Upper lobe of left lung (tissue), 6 donors: ENCODE results near the gene ARMS2. TPM values are rescaled to one million over a fixed set of nuclear protein-coding genes. Genes with fewer than 3 reads are reported as not detected.

Experiments used
- ATAC-seq, 2 donors: fragments of 200-7000 bp; cut with Tn5 transposase; one replicate each; pipeline ENCODE4 v1.9.1; 2022; ENCODE audit warnings: mild to moderate bottlenecking in 2 of 2, moderate library complexity in 2 of 2; ENCODE audit not compliant: low FRiP score in 2 of 2
- DNase-seq, 2 donors: peaks; one replicate each; pipeline ENCODE4 v3.0.0-alpha.2; 2019 to 2020
- H3K27ac ChIP-seq, 4 donors: fragments of 200-600 bp; sonication (generic); one replicate each; pipeline ENCODE4 v1.5.1; 2016 to 2019
- H3K27me3 ChIP-seq, 4 donors: fragments of 200-600 bp; sonication (generic); one replicate each; pipeline ENCODE4 v1.5.1; 2017 to 2019
- H3K36me3 ChIP-seq, 4 donors: fragments of 200-600 bp; sonication (generic); one replicate each; pipeline ENCODE4 v1.5.1; 2016 to 2019
- H3K4me1 ChIP-seq, 4 donors: fragments of 200-600 bp; sonication (generic); one replicate each; pipeline ENCODE4 v1.5.1; 2018 to 2019
- H3K4me3 ChIP-seq, 4 donors: fragments of 200-600 bp; sonication (generic); one replicate each; pipeline ENCODE4 v1.5.1; 2017 to 2019; ENCODE audit warnings: mild to moderate bottlenecking in 2 of 4, moderate library complexity in 1 of 4
- H3K9me3 ChIP-seq, 4 donors: fragments of 200-600 bp; sonication (generic); one replicate each; pipeline ENCODE4 v1.5.1; 2018 to 2019
- EP300 ChIP-seq, 4 donors: sonication (generic); formaldehyde crosslinking; IDR thresholded peaks; one replicate each; pipeline ENCODE4 v1.5.1; 2017; ENCODE audit warnings: antibody characterized with exemption in 4 of 4, control low read depth in 2 of 4
- POLR2A ChIP-seq, 4 donors: fragments of 450-650 bp; IDR thresholded peaks; one replicate each; pipeline ENCODE4 v1.5.1; 2016 to 2017; ENCODE audit warnings: antibody characterized with exemption in 4 of 4, mild to moderate bottlenecking in 2 of 4
- POLR2AphosphoS5 ChIP-seq, 2 donors: sonication (generic); formaldehyde crosslinking; IDR thresholded peaks; one replicate each; pipeline ENCODE4 v1.5.1; 2017; ENCODE audit warnings: antibody characterized with exemption in 2 of 2
- WGBS, 2 donors: methylation state at CpG; one replicate each; pipeline ENCODE4 v1.1.5; 2017 to 2018; 5-methylcytosine and 5-hydroxymethylcytosine counted together
- total RNA-seq, 6 donors: library from RNA; depleted of rRNA in 4 of 6; stranded (reverse); fragments of >200 nt in 4 of 6; gene quantifications; one replicate each; pipeline versions ENCODE4 v1.1.0 to v1.2.1, GENCODE V29; 2016 to 2021
- TF ChIP-seq, protein P1 (sequence below), 6 experiments: fragments of 450-650 bp in 4 of 6; fragments of 200-600 bp in 2 of 6; sonication (generic) in 2 of 6; IDR thresholded peaks; one replicate each; pipeline ENCODE4 v1.5.1; 2016 to 2019; ENCODE audit warnings: antibody characterized with exemption in 6 of 6
- donor health status: DM: no; HTN: no; CAD: no; lungs with moderate emphysema.
- donor health status: DM: no; HTN: yes; CAD: no; lungs with severe emphysema.

Gene ARMS2
- total RNA-seq, 6 donors from 2014 or later = not detected

DNA sequence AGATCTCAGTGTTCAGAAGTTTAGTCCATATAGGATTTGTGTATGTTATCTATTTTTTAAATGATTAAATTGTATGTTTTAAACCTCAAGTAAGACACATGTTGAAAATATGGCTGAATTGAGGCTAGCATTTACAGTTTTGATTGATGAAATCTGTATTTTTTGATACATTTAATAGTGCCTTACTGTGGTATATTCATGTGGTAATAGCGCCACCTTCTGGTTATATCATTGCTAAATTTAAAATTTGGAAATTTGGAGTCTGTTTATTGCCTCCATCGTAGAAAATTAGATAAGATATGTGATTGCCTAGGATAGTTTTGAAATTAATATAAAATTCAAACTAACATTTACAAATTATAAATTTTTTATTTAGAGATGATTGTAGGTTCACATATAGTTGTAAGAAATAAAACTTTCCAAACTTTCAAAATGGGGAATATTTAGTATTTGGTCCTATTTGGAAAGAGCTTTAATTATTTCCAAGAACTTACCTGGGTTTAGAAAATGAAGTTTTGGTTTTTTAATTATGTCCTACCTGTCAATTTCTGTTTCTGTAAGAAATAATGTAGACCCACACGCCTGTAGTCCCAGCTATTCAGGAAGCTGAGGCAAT, 19.1 kb upstream of the ARMS2 start:
- no peaks in the 10 kb centered on the region for H3K4me1 ChIP-seq
- ATAC-seq (peak in 1 of 2 donors; percentile 53), DNase-seq (no peak)
- H3K36me3 ChIP-seq = peaks cover 0 to 17% (median 2%) of the 10 kb centered on the region in 4 donors
- H3K9me3 ChIP-seq = no peaks in the 10 kb centered on the region
- 34% methylated on average over 3 of the region's 3 CpGs for WGBS, 2 donors
- H3K27me3 ChIP-seq = no peaks in the 10 kb centered on the region
- TF ChIP-seq EP300 (IDR thresholded peaks at IDR 0.05) = no peak
- no peak for TF ChIP-seq POLR2AphosphoS5 (IDR thresholded peaks at IDR 0.05)
- TF ChIP-seq POLR2A (IDR thresholded peaks at IDR 0.05) = no peak
- TF ChIP-seq, protein P1, sequence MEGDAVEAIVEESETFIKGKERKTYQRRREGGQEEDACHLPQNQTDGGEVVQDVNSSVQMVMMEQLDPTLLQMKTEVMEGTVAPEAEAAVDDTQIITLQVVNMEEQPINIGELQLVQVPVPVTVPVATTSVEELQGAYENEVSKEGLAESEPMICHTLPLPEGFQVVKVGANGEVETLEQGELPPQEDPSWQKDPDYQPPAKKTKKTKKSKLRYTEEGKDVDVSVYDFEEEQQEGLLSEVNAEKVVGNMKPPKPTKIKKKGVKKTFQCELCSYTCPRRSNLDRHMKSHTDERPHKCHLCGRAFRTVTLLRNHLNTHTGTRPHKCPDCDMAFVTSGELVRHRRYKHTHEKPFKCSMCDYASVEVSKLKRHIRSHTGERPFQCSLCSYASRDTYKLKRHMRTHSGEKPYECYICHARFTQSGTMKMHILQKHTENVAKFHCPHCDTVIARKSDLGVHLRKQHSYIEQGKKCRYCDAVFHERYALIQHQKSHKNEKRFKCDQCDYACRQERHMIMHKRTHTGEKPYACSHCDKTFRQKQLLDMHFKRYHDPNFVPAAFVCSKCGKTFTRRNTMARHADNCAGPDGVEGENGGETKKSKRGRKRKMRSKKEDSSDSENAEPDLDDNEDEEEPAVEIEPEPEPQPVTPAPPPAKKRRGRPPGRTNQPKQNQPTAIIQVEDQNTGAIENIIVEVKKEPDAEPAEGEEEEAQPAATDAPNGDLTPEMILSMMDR (IDR thresholded peaks at IDR 0.05) = peak; percentile 27 to 76 (median 60)
- no peak overlapping the region for H3K4me3 ChIP-seq
- H3K27ac ChIP-seq = no peak overlapping the region

DNA sequence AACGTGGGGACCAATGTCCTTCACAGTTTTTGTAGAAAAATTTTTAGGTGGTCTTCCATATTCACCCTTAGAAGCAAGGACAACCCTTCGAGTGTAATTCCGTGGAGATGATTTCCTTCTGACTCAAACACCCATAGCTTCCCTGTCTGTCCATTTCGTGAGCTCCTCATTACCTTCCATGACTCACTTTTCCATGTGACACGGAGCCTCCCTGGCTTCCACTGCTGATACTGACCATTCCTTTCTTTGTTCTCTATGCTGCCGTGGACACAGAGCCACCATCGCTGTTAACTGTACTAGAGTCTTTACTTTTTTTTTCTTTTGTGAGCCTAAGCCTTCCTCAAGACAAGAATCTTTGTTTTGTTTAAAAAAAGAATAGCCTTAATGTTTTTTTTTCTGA, 12.5 kb upstream of the ARMS2 start:
- no peaks in the 10 kb centered on the region for H3K36me3 ChIP-seq
- peak in 1 of 2 donors; percentile 46 for ATAC-seq
- no peak for DNase-seq
- H3K4me1 ChIP-seq = no peaks in the 10 kb centered on the region
- no peaks in the 10 kb centered on the region for H3K27me3 ChIP-seq
- H3K9me3 ChIP-seq = no peaks in the 10 kb centered on the region
- 78 to 82% methylated on average over 7 of the region's 7 CpGs for WGBS, 2 donors
- no peak for TF ChIP-seq POLR2A (IDR thresholded peaks at IDR 0.05)
- TF ChIP-seq, protein P1 (IDR thresholded peaks at IDR 0.05) = no peak
- TF ChIP-seq EP300 (IDR thresholded peaks at IDR 0.05) = no peak
- no peak for TF ChIP-seq POLR2AphosphoS5 (IDR thresholded peaks at IDR 0.05)
- H3K4me3 ChIP-seq = no peak overlapping the region
- H3K27ac ChIP-seq = no peak overlapping the region

DNA sequence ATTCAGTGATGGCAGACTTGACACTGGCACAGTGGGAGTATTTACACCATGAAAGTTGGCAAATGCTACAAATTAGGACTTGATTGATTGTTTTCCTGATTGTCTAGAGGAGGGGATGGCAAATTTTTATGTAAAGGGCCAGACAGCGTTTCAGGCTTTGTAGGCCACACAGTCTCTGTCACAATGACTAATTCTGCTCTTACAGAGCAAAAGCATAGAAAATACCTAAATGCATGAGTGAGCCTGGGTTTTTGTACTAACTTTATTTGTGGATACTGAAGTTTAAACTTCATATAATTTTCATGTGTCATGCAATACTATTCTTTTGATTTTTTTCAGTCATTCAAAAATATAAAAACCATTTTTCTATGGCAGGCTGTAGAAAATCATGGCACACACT, 9.0 kb upstream of the ARMS2 start:
- no peak overlapping the region for H3K4me3 ChIP-seq
- no peaks in the 10 kb centered on the region for H3K9me3 ChIP-seq
- no peaks in the 10 kb centered on the region for H3K27me3 ChIP-seq
- DNase-seq (no peak), ATAC-seq (no peak)
- 77 to 78% methylated on average over 1 of the region's 1 CpG for WGBS, 2 donors
- H3K4me1 ChIP-seq = peaks cover 0 to 9% (median 4%) of the 10 kb centered on the region in 4 donors
- no peak for TF ChIP-seq POLR2A (IDR thresholded peaks at IDR 0.05)
- TF ChIP-seq EP300 (IDR thresholded peaks at IDR 0.05) = no peak
- no peak for TF ChIP-seq POLR2AphosphoS5 (IDR thresholded peaks at IDR 0.05)
- H3K27ac ChIP-seq = no peak overlapping the region
- H3K36me3 ChIP-seq = no peaks in the 10 kb centered on the region

DNA sequence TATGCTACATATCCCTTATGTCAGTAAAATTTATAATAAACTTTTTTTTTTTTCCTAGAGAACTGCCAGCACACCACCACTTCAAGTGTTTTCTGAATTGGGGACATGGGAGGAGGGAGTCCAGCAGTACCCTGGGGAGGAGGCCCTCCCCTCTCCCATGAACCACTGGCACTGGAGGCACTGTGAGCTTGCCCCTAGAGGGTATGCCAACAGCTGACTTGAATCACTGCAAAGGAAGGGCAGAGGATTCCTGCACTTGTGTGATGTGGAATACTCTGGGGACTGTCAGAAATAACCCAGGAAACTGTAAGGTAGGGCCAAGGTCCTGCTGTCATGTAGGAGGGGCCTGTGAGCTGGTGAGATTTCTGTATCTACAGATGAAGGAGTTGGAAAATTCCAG, 8.5 kb upstream of the ARMS2 start:
- no peak for DNase-seq
- H3K27ac ChIP-seq = no peak overlapping the region
- H3K36me3 ChIP-seq = no peaks in the 10 kb centered on the region
- no peak for ATAC-seq
- H3K4me1 ChIP-seq = peaks cover 0 to 9% (median 5%) of the 10 kb centered on the region in 4 donors
- no peaks in the 10 kb centered on the region for H3K9me3 ChIP-seq
- no peak overlapping the region for H3K4me3 ChIP-seq
- TF ChIP-seq POLR2AphosphoS5 (IDR thresholded peaks at IDR 0.05) (no peak), EP300 (IDR thresholded peaks at IDR 0.05) (no peak), POLR2A (IDR thresholded peaks at IDR 0.05) (no peak)
- TF ChIP-seq, protein P1 (IDR thresholded peaks at IDR 0.05) = no peak
- H3K27me3 ChIP-seq = no peaks in the 10 kb centered on the region

DNA sequence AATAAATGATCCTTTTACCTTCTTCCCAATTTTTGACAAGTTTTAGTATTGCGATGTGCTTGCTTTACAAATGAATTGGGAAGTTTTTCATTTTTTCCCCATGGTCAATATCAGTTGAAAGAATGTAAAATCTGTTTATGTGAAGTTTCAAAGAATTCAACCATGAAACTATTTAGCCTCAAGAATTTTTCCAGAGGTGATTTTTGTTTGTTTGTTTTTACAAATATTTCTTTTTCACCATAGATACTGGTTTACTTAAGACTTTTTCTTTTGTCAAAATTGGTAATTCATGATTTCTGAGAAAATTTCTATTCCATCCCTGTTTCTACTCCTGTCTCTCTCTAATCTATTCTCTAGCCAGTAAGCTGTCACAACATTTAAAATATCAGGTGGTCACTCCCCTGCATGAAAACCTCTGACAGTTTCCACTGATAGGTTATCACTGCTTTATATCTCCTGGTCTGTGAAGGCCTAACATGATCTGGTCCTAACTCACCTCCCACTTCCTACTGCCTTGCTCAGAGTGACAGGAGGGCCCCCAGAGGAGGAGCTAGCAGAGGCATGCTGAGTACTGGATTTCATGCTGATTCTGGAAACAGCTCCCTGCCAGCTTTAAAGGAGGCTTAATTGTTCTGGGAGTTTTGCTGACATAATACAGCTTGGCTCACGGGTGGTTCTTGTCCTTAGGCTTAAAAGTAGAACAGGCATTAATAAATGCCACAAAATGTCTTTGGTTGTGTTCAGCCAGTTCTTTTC, 7.6 kb upstream of the ARMS2 start:
- H3K36me3 ChIP-seq = no peaks in the 10 kb centered on the region
- H3K4me1 ChIP-seq = peaks cover 0 to 9% (median 6%) of the 10 kb centered on the region in 4 donors
- H3K9me3 ChIP-seq = no peaks in the 10 kb centered on the region
- no peaks in the 10 kb centered on the region for H3K27me3 ChIP-seq
- H3K4me3 ChIP-seq = no peak overlapping the region
- H3K27ac ChIP-seq = no peak overlapping the region
- DNase-seq (no peak), ATAC-seq (no peak)
- 55 to 65% methylated on average over 2 of the region's 2 CpGs for WGBS, 2 donors
- TF ChIP-seq POLR2A (IDR thresholded peaks at IDR 0.05) (no peak), EP300 (IDR thresholded peaks at IDR 0.05) (no peak), POLR2AphosphoS5 (IDR thresholded peaks at IDR 0.05) (no peak)
- TF ChIP-seq, protein P1 (IDR thresholded peaks at IDR 0.05) = no peak
